Neural progenitor cell (in vitro differentiated cells): ENCODE measurements around the gene MCRIP1.

Source experiments
- CTCF ChIP-seq: fragments of 200-600 bp; sonication (generic); IDR thresholded peaks from 2 replicates; pipeline ENCODE4 v1.5.1; 2017; ENCODE audit warnings: antibody characterized with exemption, mild to moderate bottlenecking
- EZH2 ChIP-seq: fragments of 200-600 bp; sonication (generic); IDR thresholded peaks from 2 replicates; pipeline ENCODE4 v1.6.1; 2017; ENCODE audit warnings: antibody characterized with exemption, mild to moderate bottlenecking, moderate library complexity
- EZH2phosphoT487 ChIP-seq: fragments of 200-600 bp; sonication (generic); IDR thresholded peaks from 2 replicates; pipeline ENCODE4 v1.6.1; 2017; ENCODE audit warnings: antibody characterized with exemption

GRCh38 chr17:81814748-81815645 is 18.1 kb downstream of the MCRIP1 start:
- TF ChIP-seq CTCF: no peak
- TF ChIP-seq EZH2: no peak
- no peak for TF ChIP-seq EZH2phosphoT487
